Liver (tissue), 9 donors: ENCODE data around the gene NIBAN1. TPM values are rescaled to one million over a fixed set of nuclear protein-coding genes. Genes with fewer than 3 reads are reported as not detected.
A peak's percentile ranks its signal among the peaks of the same experiment; 100 is the strongest.

Experiments
- DNase-seq: peaks from one replicate; pipeline ENCODE4 v3.0.0-alpha.2; 2017; ENCODE audit warnings: low spot score
- H3K27ac ChIP-seq, 2 donors: one replicate each; pipeline ENCODE4 v1.7.0; 2013; ENCODE audit warnings: inconsistent platforms in 2 of 2, low read length in 2 of 2, control low read depth in 1 of 2, low read depth in 1 of 2, mild to moderate bottlenecking in 1 of 2
- H3K27me3 ChIP-seq, 4 donors: one replicate each; pipeline versions ENCODE4 v1.6.1 to v1.7.0; 2013; ENCODE audit warnings: low read length in 3 of 4, inconsistent platforms in 1 of 4, mild to moderate bottlenecking in 1 of 4, moderate library complexity in 1 of 4; ENCODE audit not compliant: control insufficient read depth in 4 of 4, insufficient read depth in 4 of 4
- H3K36me3 ChIP-seq, 4 donors: one replicate each; pipeline versions ENCODE4 v1.6.1 to v1.7.0; 2013; ENCODE audit warnings: low read length in 3 of 4, mild to moderate bottlenecking in 3 of 4, low read depth in 1 of 4, moderate library complexity in 1 of 4; ENCODE audit not compliant: control insufficient read depth in 4 of 4, insufficient read depth in 3 of 4
- H3K4me1 ChIP-seq, 4 donors: one replicate each; pipeline versions ENCODE4 v1.6.1 to v1.7.0; 2013; ENCODE audit warnings: low read length in 3 of 4, mild to moderate bottlenecking in 3 of 4, moderate library complexity in 1 of 4; ENCODE audit not compliant: control insufficient read depth in 4 of 4, insufficient read depth in 4 of 4
- H3K4me3 ChIP-seq, 3 donors: one replicate each; pipeline versions ENCODE4 v1.6.1 to v1.7.0; 2013; ENCODE audit warnings: low read length in 3 of 3, control low read depth in 1 of 3, low read depth in 1 of 3, mild to moderate bottlenecking in 1 of 3
- H3K9ac ChIP-seq, 2 donors: one replicate each; pipeline ENCODE4 v1.7.0; 2013; ENCODE audit warnings: low read length in 2 of 2, mild to moderate bottlenecking in 2 of 2, moderate library complexity in 2 of 2, control low read depth in 1 of 2, low read depth in 1 of 2
- H3K9me3 ChIP-seq, 4 donors: one replicate each; pipeline versions ENCODE4 v1.6.1 to v1.7.0; 2013; ENCODE audit warnings: low read length in 3 of 4; ENCODE audit not compliant: control insufficient read depth in 4 of 4
- CTCF ChIP-seq: fragments of 150-350 bp; IDR thresholded peaks from 2 replicates; pipeline ENCODE4 v1.5.1; 2017; ENCODE audit warnings: improper control_type of control experiment, low read depth, low read length; ENCODE audit not compliant: missing input control
- FOXA1 ChIP-seq: IDR thresholded peaks from 2 replicates; pipeline ENCODE4 v1.6.1; 2016; ENCODE audit warnings: antibody characterized with exemption
- FOXA2 ChIP-seq: IDR thresholded peaks from 2 replicates; pipeline ENCODE4 v1.6.1; 2016; ENCODE audit warnings: antibody characterized with exemption
- GABPA ChIP-seq, 2 donors: IDR thresholded peaks in 1 of 2; conservative IDR thresholded peaks in 1 of 2; 2 replicates each; pipeline ENCODE4 v1.6.1; 2016; ENCODE audit warnings: antibody characterized with exemption in 2 of 2, mild to moderate bottlenecking in 1 of 2, moderate library complexity in 1 of 2
- HNF4A ChIP-seq, 2 donors: conservative IDR thresholded peaks; 2 replicates each; pipeline ENCODE4 v1.6.1; 2016; ENCODE audit warnings: antibody characterized with exemption in 2 of 2, mild to moderate bottlenecking in 2 of 2
- HNF4G ChIP-seq: IDR thresholded peaks from 2 replicates; pipeline ENCODE4 v1.6.1; 2016; ENCODE audit warnings: antibody characterized with exemption
- JUND ChIP-seq, 2 donors: IDR thresholded peaks; 2 replicates each; pipeline ENCODE4 v1.6.1; 2016; ENCODE audit warnings: antibody characterized with exemption in 2 of 2
- MAX ChIP-seq: IDR thresholded peaks from 2 replicates; pipeline ENCODE4 v1.6.1; 2016; ENCODE audit warnings: antibody characterized with exemption
- NR2F2 ChIP-seq: IDR thresholded peaks from 2 replicates; pipeline ENCODE4 v1.6.1; 2016; ENCODE audit warnings: antibody characterized with exemption
- RAD21 ChIP-seq, 2 donors: IDR thresholded peaks; 2 replicates each; pipeline ENCODE4 v1.6.1; 2016; ENCODE audit warnings: antibody characterized with exemption in 2 of 2, mild to moderate bottlenecking in 2 of 2
- REST ChIP-seq: IDR thresholded peaks from 2 replicates; pipeline ENCODE4 v1.6.1; 2016; ENCODE audit warnings: antibody characterized with exemption, mild to moderate bottlenecking
- RXRA ChIP-seq, 2 donors: IDR thresholded peaks; 2 replicates each; pipeline ENCODE4 v1.6.1; 2017 to 2018; ENCODE audit warnings: antibody characterized with exemption in 2 of 2, mild to moderate bottlenecking in 1 of 2
- SP1 ChIP-seq: IDR thresholded peaks from 2 replicates; pipeline ENCODE4 v1.6.1; 2018; ENCODE audit warnings: antibody characterized with exemption, mild to moderate bottlenecking
- TAF1 ChIP-seq: conservative IDR thresholded peaks from 2 replicates; pipeline ENCODE4 v1.6.1; 2016; ENCODE audit warnings: antibody characterized with exemption, mild to moderate bottlenecking
- YY1 ChIP-seq: IDR thresholded peaks from 2 replicates; pipeline ENCODE4 v1.6.1; 2016; ENCODE audit warnings: antibody characterized with exemption, mild to moderate bottlenecking
- WGBS: extraction: QIAGEN DNeasy Blood & Tissue Kit; methylation state at CpG from one replicate; pipeline ENCODE4 v1.1.7; 2013; 5-methylcytosine and 5-hydroxymethylcytosine counted together
- polyA plus RNA-seq, 2 donors: library from polyadenylated mRNA; stranded (reverse) in 1 of 2; unstranded in 1 of 2; fragments of 200-250 nt in 1 of 2; fragments of >200 nt in 1 of 2; fragmentation: Nextera tagmentation in 1 of 2; extraction: Ambion mirVana in 1 of 2; gene quantifications; one replicate each; pipeline versions ENCODE4 v1.2.1 to v1.2.3, GENCODE V29; 2013 to 2015
- total RNA-seq, 2 donors: library from RNA; depleted of rRNA; stranded (reverse); fragments of >200 nt; gene quantifications; one replicate each; pipeline ENCODE4 v1.2.3, GENCODE V29; 2014
- donor health status: healthy.
- donor health status: healthy.
- donor health status: healthy.
- donor health status: healthy.
- donor health status: healthy.

Gene NIBAN1
- total and polyA plus RNA-seq, 4 donors: 0.50 to 5.5 (median 2.8) TPM

- no peak overlapping the region for H3K9ac ChIP-seq
- no peaks in the 10 kb centered on the region for H3K9me3 ChIP-seq
- no peaks in the 10 kb centered on the region for H3K36me3 ChIP-seq
- TF ChIP-seq YY1 (no peak), GABPA (IDR thresholded peaks at IDR 0.05 in 1 of 2, conservative IDR thresholded peaks at IDR 0.05 in 1 of 2) (no peak), FOXA2 (no peak), RAD21 (IDR thresholded peaks at IDR 0.05) (no peak), MAX (no peak), FOXA1 (no peak), REST (no peak), RXRA (IDR thresholded peaks at IDR 0.05) (no peak), HNF4G (no peak), NR2F2 (no peak)
- no peak overlapping the region for H3K27ac ChIP-seq
- WGBS: 93% methylated on average over 4 of the region's 4 CpGs
- H3K27me3 ChIP-seq: no peaks in the 10 kb centered on the region
- no peak overlapping the region for H3K4me3 ChIP-seq
- H3K4me1 ChIP-seq: no peaks in the 10 kb centered on the region
- DNase-seq: no peak
Measured at GRCh38 chr1:184956999-184957700, 17.2 kb downstream of the NIBAN1 start.

- no peaks in the 10 kb centered on the region for H3K4me1 ChIP-seq
- no peak overlapping the region for H3K9ac ChIP-seq
- no peaks in the 10 kb centered on the region for H3K36me3 ChIP-seq
- H3K9me3 ChIP-seq: no peaks in the 10 kb centered on the region
- WGBS: 66% methylated on average over 4 of the region's 4 CpGs
- no peak overlapping the region for H3K4me3 ChIP-seq
- H3K27me3 ChIP-seq: no peaks in the 10 kb centered on the region
- no peak overlapping the region for H3K27ac ChIP-seq
- TF ChIP-seq YY1 (no peak), SP1 (no peak), NR2F2 (peak; percentile 80), FOXA1 (no peak), RXRA (IDR thresholded peaks at IDR 0.05) (peak; percentile 52 to 62), MAX (no peak)
- DNase-seq: no peak
Measured at GRCh38 chr1:184954232-184954995, 19.9 kb downstream of the NIBAN1 start.

- no peaks in the 10 kb centered on the region for H3K27me3 ChIP-seq
- no peak for DNase-seq
- no peak overlapping the region for H3K27ac ChIP-seq
- no peak overlapping the region for H3K9ac ChIP-seq
- no peaks in the 10 kb centered on the region for H3K4me1 ChIP-seq
- no peaks in the 10 kb centered on the region for H3K9me3 ChIP-seq
- WGBS: 76% methylated on average over 6 of the region's 6 CpGs
- no peak overlapping the region for H3K4me3 ChIP-seq
- no peaks in the 10 kb centered on the region for H3K36me3 ChIP-seq
- TF ChIP-seq JUND (IDR thresholded peaks at IDR 0.05) (no peak), GABPA (IDR thresholded peaks at IDR 0.05 in 1 of 2, conservative IDR thresholded peaks at IDR 0.05 in 1 of 2) (no peak), RAD21 (IDR thresholded peaks at IDR 0.05) (no peak), FOXA2 (no peak), REST (no peak), FOXA1 (no peak), CTCF (no peak), TAF1 (no peak), HNF4A (conservative IDR thresholded peaks at IDR 0.05) (no peak), RXRA (IDR thresholded peaks at IDR 0.05) (no peak)
Measured at GRCh38 chr1:184953600-184954219, 20.6 kb downstream of the NIBAN1 start.
